IMR-90 (cell line): ENCODE results near the gene ZNF534. TPM values are rescaled to one million over a fixed set of nuclear protein-coding genes. Genes with fewer than 3 reads are reported as not detected.

Experiments
- ATAC-seq: fragments of 200-7000 bp; cut with Tn5 transposase; 2 replicates; pipeline ENCODE4 v1.9.1; 2020; ENCODE audit warnings: low read depth, mild to moderate bottlenecking, moderate library complexity
- BruUV-seq: library from RNA; stranded (reverse); fragments of 400-500 nt; replicated peaks from 2 replicates; lab custom pipeline; 2021; lab: Mats Ljungman, UMichigan
- CTCF ChIA-PET: fragments of 300-600 bp; formaldehyde crosslinking; extraction: SDS; loops from one replicate; lab custom pipeline; 2021; ENCODE audit warnings: antibody characterized with exemption; lab: Yijun Ruan, JAX
- POLR2A ChIA-PET: fragments of 300-600 bp; sonication (Branson Sonifier 250); formaldehyde crosslinking; loops from one replicate; lab custom pipeline; 2022; ENCODE audit warnings: antibody characterized with exemption; ENCODE audit not compliant: unreplicated experiment; lab: Charles Lee
- DNase-seq: peaks from one replicate; pipeline ENCODE4 v3.0.0; 2013
- H2AFZ ChIP-seq: replicated peaks from 2 replicates; pipeline ENCODE3; 2013; ENCODE audit warnings: low read length, mild to moderate bottlenecking; ENCODE audit not compliant: poor library complexity
- H2AK5ac ChIP-seq: 2 replicates; pipeline ENCODE4 v1.6.1; 2013; ENCODE audit warnings: low read depth, low read length, inconsistent platforms
- H2AK9ac ChIP-seq: replicated peaks from 2 replicates; pipeline ENCODE3; 2013; ENCODE audit warnings: mild to moderate bottlenecking, low read depth, low read length, moderate library complexity; ENCODE audit not compliant: poor library complexity
- H2BK120ac ChIP-seq: 2 replicates; pipeline ENCODE4 v1.6.1; 2013; ENCODE audit warnings: low read depth, low read length, inconsistent platforms
- H2BK15ac ChIP-seq: 3 replicates; pipeline ENCODE4 v1.6.1; 2013; ENCODE audit warnings: low read depth, low read length, inconsistent platforms
- H2BK20ac ChIP-seq: 2 replicates; pipeline ENCODE4 v1.6.1; 2013; ENCODE audit warnings: low read depth, mild to moderate bottlenecking, inconsistent platforms, low read length, moderate library complexity
- H2BK5ac ChIP-seq: 2 replicates; pipeline ENCODE4 v1.6.1; 2013; ENCODE audit warnings: mild to moderate bottlenecking, low read depth, low read length, inconsistent platforms; ENCODE audit not compliant: poor library complexity, severe bottlenecking
- H3K14ac ChIP-seq: replicated peaks from 2 replicates; pipeline ENCODE4 v1.6.1; 2013; ENCODE audit warnings: low read depth, low read length, inconsistent platforms
- H3K18ac ChIP-seq: 2 replicates; pipeline ENCODE4 v1.6.1; 2013; ENCODE audit warnings: low read depth, low read length, control low read depth
- H3K23ac ChIP-seq: 2 replicates; pipeline ENCODE4 v1.6.1; 2013; ENCODE audit warnings: low read depth, low read length, inconsistent platforms
- H3K27ac ChIP-seq: 2 replicates; pipeline ENCODE4 v1.5.1; 2013; ENCODE audit warnings: mild to moderate bottlenecking, control low read depth, low read length; ENCODE audit not compliant: insufficient read depth
- H3K27me3 ChIP-seq: 2 replicates; pipeline ENCODE4 v1.6.1; 2013; ENCODE audit warnings: low read length; ENCODE audit not compliant: control insufficient read depth, insufficient read depth
- H3K36me3 ChIP-seq: 2 replicates; pipeline ENCODE4 v1.6.1; 2013; ENCODE audit warnings: low read length, mixed read lengths; ENCODE audit not compliant: control insufficient read depth, insufficient read depth
- H3K4ac ChIP-seq: 2 replicates; pipeline ENCODE4 v1.6.1; 2013; ENCODE audit warnings: low read depth, low read length, inconsistent platforms
- H3K4me1 ChIP-seq: 2 replicates; pipeline ENCODE4 v1.6.1; 2013; ENCODE audit warnings: low read length, mixed read lengths; ENCODE audit not compliant: control insufficient read depth, insufficient read depth
- H3K4me2 ChIP-seq: 2 replicates; pipeline ENCODE4 v1.6.1; 2013; ENCODE audit warnings: low read depth, mild to moderate bottlenecking, control low read depth, low read length, moderate library complexity
- H3K4me3 ChIP-seq: 2 replicates; pipeline ENCODE4 v1.5.1; 2013; ENCODE audit warnings: low read depth, mild to moderate bottlenecking, control low read depth, low read length, moderate library complexity; ENCODE audit not compliant: insufficient read depth
- H3K56ac ChIP-seq: 2 replicates; pipeline ENCODE4 v1.6.1; 2013; ENCODE audit warnings: low read length, inconsistent platforms; ENCODE audit not compliant: insufficient read depth; ENCODE audit errors: extremely low read depth
- H3K79me1 ChIP-seq, 2 experiments: 2 replicates each; pipeline ENCODE4 v1.6.1; 2013; ENCODE audit warnings: low read length in 2 of 2, inconsistent platforms in 1 of 2, low read depth in 1 of 2
- H3K9ac ChIP-seq: 2 replicates; pipeline ENCODE4 v1.6.1; 2013; ENCODE audit warnings: low read depth, low read length, control low read depth
- H3K9me1 ChIP-seq: 2 replicates; pipeline ENCODE4 v1.6.1; 2013; ENCODE audit warnings: low read length, inconsistent platforms; ENCODE audit not compliant: insufficient read depth
- H3K9me3 ChIP-seq: 2 replicates; pipeline ENCODE4 v1.6.1; 2013; ENCODE audit warnings: low read length; ENCODE audit not compliant: control insufficient read depth, insufficient read depth
- H4K20me1 ChIP-seq: 2 replicates; pipeline ENCODE4 v1.6.1; 2013; ENCODE audit warnings: low read length, inconsistent platforms; ENCODE audit not compliant: insufficient read depth
- H4K5ac ChIP-seq: 2 replicates; pipeline ENCODE4 v1.6.1; 2013; ENCODE audit warnings: mild to moderate bottlenecking, low read depth, low read length, control low read depth
- H4K8ac ChIP-seq, 2 experiments: 2 replicates each; pipeline ENCODE4 v1.6.1; 2013; ENCODE audit warnings: low read depth in 2 of 2, low read length in 2 of 2, control low read depth in 1 of 2, inconsistent platforms in 1 of 2
- H4K91ac ChIP-seq: 2 replicates; pipeline ENCODE4 v1.6.1; 2013; ENCODE audit warnings: low read depth, low read length, inconsistent platforms; ENCODE audit not compliant: insufficient read depth
- BHLHE40 ChIP-seq: fragments of 150-350 bp; IDR thresholded peaks from 2 replicates; pipeline ENCODE4 v1.6.1; 2016; ENCODE audit warnings: mild to moderate bottlenecking, low read depth, low read length
- ELK1 ChIP-seq: fragments of 150-350 bp; IDR thresholded peaks from 2 replicates; pipeline ENCODE4 v1.6.1; 2016; ENCODE audit warnings: low read depth, mild to moderate bottlenecking, low read length, moderate library complexity, borderline replicate concordance
- FOS ChIP-seq: fragments of 150-350 bp; IDR thresholded peaks from 2 replicates; pipeline ENCODE4 v1.6.1; 2016; ENCODE audit warnings: low read depth, low read length
- MAZ ChIP-seq: IDR thresholded peaks from 2 replicates; pipeline ENCODE4 v1.6.1; 2012; ENCODE audit warnings: low read depth, mild to moderate bottlenecking, low read length, improper control_type of control experiment, moderate library complexity, borderline replicate concordance
- MXI1 ChIP-seq: IDR thresholded peaks from 2 replicates; pipeline ENCODE4 v1.6.1; 2012; ENCODE audit warnings: low read depth, mild to moderate bottlenecking, low read length, moderate library complexity, borderline replicate concordance
- POLR2A ChIP-seq: IDR thresholded peaks from 2 replicates; pipeline ENCODE4 v1.6.1; 2012; ENCODE audit warnings: mild to moderate bottlenecking, low read depth, low read length
- RCOR1 ChIP-seq: IDR thresholded peaks from 2 replicates; pipeline ENCODE4 v1.6.1; 2012; ENCODE audit warnings: mild to moderate bottlenecking, low read length, improper control_type of control experiment; ENCODE audit not compliant: insufficient replicate concordance
- SMC3 ChIP-seq: fragments of 150-350 bp; IDR thresholded peaks from 2 replicates; pipeline ENCODE4 v1.6.1; 2016; ENCODE audit warnings: low read depth, mild to moderate bottlenecking, antibody characterized with exemption, low read length, moderate library complexity
- WGBS, 2 experiments: methylation state at CpG; one replicate each; pipeline versions ENCODE4 v1.1.5 to v1.1.7; 2013; ENCODE audit warnings: missing lambda C conversion rate in 2 of 2; ENCODE audit not compliant: insufficient read length in 1 of 2; ENCODE audit errors: extremely low coverage in 2 of 2; 5-methylcytosine and 5-hydroxymethylcytosine counted together
- dilution Hi-C: fragments of 300-500 bp; cut with HindIII; formaldehyde crosslinking; loops from one replicate; pipeline ENCODE4 v1.14.3; 2018; ENCODE audit warnings: low sequenced_read_pairs; ENCODE audit not compliant: unreplicated experiment
- in situ Hi-C: fragments of 300-500 bp; cut with MboI; formaldehyde crosslinking; loops from 3 replicates; pipeline ENCODE4 v1.14.3; 2019; ENCODE audit warnings: low sequenced_read_pairs, inconsistent platforms, mixed read lengths
- intact Hi-C: fragments of 100-400 bp; cut with micrococcal nuclease; formaldehyde crosslinking; loops from 2 replicates; pipeline ENCODE4 v1.10.0; 2022
- polyA plus RNA-seq, 3 experiments: library from polyadenylated mRNA; depleted of rRNA; stranded (reverse); fragments of >200 nt; gene quantifications; 2 replicates each; pipeline ENCODE4 v1.2.3, GENCODE V29; 2012; ENCODE audit warnings: low replicate concordance in 1 of 3
- total RNA-seq: library from RNA; depleted of rRNA; stranded (reverse); fragments of >200 nt; gene quantifications from 2 replicates; pipeline ENCODE4 v1.2.3, GENCODE V29; 2012
- TF ChIP-seq, protein P1 (sequence below): conservative IDR thresholded peaks from 2 replicates; pipeline ENCODE4 v1.5.1; 2012; ENCODE audit warnings: mild to moderate bottlenecking, low read depth, low read length, improper control_type of control experiment

ZNF534 gene
- total and polyA plus RNA-seq, 2 of the 4 experiments (the other 2 are of a cell fraction) = not detected

DNA sequence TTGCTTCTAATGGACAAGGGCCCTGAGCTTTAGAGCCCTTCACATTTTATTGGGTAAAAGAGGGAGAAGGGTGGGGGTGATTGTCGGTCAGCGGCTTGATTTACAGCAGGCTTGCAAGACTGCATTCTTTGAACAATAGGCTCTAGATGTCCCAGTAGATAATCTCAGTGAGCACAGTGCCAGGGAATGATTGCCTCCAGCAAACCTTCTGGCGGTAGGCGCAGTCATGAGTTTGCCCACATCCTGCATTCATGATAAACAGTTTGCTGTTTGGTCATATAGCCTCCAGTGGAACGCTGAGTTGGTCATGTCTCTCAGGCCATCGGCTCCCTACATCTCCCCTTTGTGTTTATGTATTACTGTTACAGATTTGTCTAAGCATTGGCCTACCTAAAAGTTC, 18.7 kb upstream of the ZNF534 start:
- intact Hi-C loops = no loop called here
- H3K14ac ChIP-seq = no peak overlapping the region
- POLR2A ChIA-PET = no interaction called here
- H3K4me1 ChIP-seq = no peaks in the 10 kb centered on the region
- H3K4ac ChIP-seq = no peak overlapping the region
- H4K8ac ChIP-seq = no peak overlapping the region
- H2BK120ac ChIP-seq = no peak overlapping the region
- H3K18ac ChIP-seq = no peak overlapping the region
- no peak overlapping the region for H3K9ac ChIP-seq
- CTCF ChIA-PET = no interaction called here
- no peak for ATAC-seq
- no peak overlapping the region for H3K27ac ChIP-seq
- H3K56ac ChIP-seq = no peak overlapping the region
- H3K36me3 ChIP-seq = peaks cover 59% of the 10 kb centered on the region
- no peaks in the 10 kb centered on the region for H4K20me1 ChIP-seq
- in situ Hi-C loops = no loop called here
- H3K9me3 ChIP-seq = peaks cover 51% of the 10 kb centered on the region
- H2BK15ac ChIP-seq = no peak overlapping the region
- WGBS, 2 experiments = no CpG with 5 or more reads among the region's 6 CpGs
- no peak overlapping the region for H2AK9ac ChIP-seq
- no peak overlapping the region for H3K4me3 ChIP-seq
- BruUV-seq = no TSS peak
- no peak overlapping the region for H2AFZ ChIP-seq
- no peak overlapping the region for H4K91ac ChIP-seq
- no peak overlapping the region for H3K23ac ChIP-seq
- no peak overlapping the region for H2AK5ac ChIP-seq
- no peaks in the 10 kb centered on the region for H3K27me3 ChIP-seq
- no peak for DNase-seq
- no peak overlapping the region for H2BK20ac ChIP-seq
- no peaks in the 10 kb centered on the region for H3K79me1 ChIP-seq
- no peak overlapping the region for H3K4me2 ChIP-seq
- no peaks in the 10 kb centered on the region for H3K9me1 ChIP-seq
- no peak overlapping the region for H4K5ac ChIP-seq
- H2BK5ac ChIP-seq = no peak overlapping the region
- dilution Hi-C loops = no loop called here
- TF ChIP-seq, protein P1, sequence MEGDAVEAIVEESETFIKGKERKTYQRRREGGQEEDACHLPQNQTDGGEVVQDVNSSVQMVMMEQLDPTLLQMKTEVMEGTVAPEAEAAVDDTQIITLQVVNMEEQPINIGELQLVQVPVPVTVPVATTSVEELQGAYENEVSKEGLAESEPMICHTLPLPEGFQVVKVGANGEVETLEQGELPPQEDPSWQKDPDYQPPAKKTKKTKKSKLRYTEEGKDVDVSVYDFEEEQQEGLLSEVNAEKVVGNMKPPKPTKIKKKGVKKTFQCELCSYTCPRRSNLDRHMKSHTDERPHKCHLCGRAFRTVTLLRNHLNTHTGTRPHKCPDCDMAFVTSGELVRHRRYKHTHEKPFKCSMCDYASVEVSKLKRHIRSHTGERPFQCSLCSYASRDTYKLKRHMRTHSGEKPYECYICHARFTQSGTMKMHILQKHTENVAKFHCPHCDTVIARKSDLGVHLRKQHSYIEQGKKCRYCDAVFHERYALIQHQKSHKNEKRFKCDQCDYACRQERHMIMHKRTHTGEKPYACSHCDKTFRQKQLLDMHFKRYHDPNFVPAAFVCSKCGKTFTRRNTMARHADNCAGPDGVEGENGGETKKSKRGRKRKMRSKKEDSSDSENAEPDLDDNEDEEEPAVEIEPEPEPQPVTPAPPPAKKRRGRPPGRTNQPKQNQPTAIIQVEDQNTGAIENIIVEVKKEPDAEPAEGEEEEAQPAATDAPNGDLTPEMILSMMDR = no peak
- TF ChIP-seq MAZ = no peak
- TF ChIP-seq SMC3 = no peak
- no peak for TF ChIP-seq ELK1
- TF ChIP-seq RCOR1 = no peak
- no peak for TF ChIP-seq FOS
- TF ChIP-seq POLR2A = no peak
- TF ChIP-seq MXI1 = no peak
- TF ChIP-seq BHLHE40 = no peak
